GM12878 (cell line): Measurements from ENCODE around the gene CRYGS. TPM values are rescaled to one million over a fixed set of nuclear protein-coding genes. Genes with fewer than 3 reads are reported as not detected.

Source experiments
- BCLAF1 ChIP-seq: fragments of 450-650 bp; IDR thresholded peaks from 2 replicates; pipeline ENCODE4 v1.6.1; 2017; ENCODE audit warnings: antibody characterized with exemption, mild to moderate bottlenecking, moderate library complexity
- CEBPB ChIP-seq, 2 experiments: fragments of 150-350 bp in 1 of 2; IDR thresholded peaks; 2 replicates each; pipeline ENCODE4 v1.6.1; 2012 to 2014; ENCODE audit warnings: low read depth in 2 of 2, low read length in 2 of 2, borderline replicate concordance in 1 of 2, inconsistent platforms in 1 of 2
- CHD2 ChIP-seq: IDR thresholded peaks from 2 replicates; pipeline ENCODE4 v1.6.1; 2011; ENCODE audit warnings: low read depth, low read length, improper control_type of control experiment, borderline replicate concordance
- EED ChIP-seq: sonication (generic); IDR thresholded peaks from 2 replicates; pipeline ENCODE4 v1.6.1; 2016; ENCODE audit warnings: antibody characterized with exemption, low read depth
- EGR1 ChIP-seq, 2 experiments: IDR thresholded peaks; 1 replicate in 1 of 2; 2 replicates in 1 of 2; pipeline ENCODE4 v1.6.1; 2011 to 2012; ENCODE audit warnings: low read depth in 2 of 2, low read length in 2 of 2, borderline replicate concordance in 1 of 2, mild to moderate bottlenecking in 1 of 2, moderate library complexity in 1 of 2
- EP300 ChIP-seq, 2 experiments: fragments of 150-350 bp in 1 of 2; IDR thresholded peaks; 2 replicates each; pipeline ENCODE4 v1.6.1; 2011 to 2012; ENCODE audit warnings: low read depth in 2 of 2, low read length in 2 of 2, borderline replicate concordance in 1 of 2, improper control_type of control experiment in 1 of 2, inconsistent platforms in 1 of 2; ENCODE audit not compliant: control insufficient read depth in 1 of 2
- NFYA ChIP-seq: IDR thresholded peaks from 2 replicates; pipeline ENCODE4 v1.6.1; 2011; ENCODE audit warnings: low read depth, mild to moderate bottlenecking, low read length, improper control_type of control experiment, borderline replicate concordance
- PAX8 ChIP-seq: fragments of 450-650 bp; IDR thresholded peaks from 2 replicates; pipeline ENCODE4 v1.6.1; 2017; ENCODE audit warnings: mild to moderate bottlenecking, moderate library complexity
- PBX3 ChIP-seq: IDR thresholded peaks from 2 replicates; pipeline ENCODE4 v1.6.1; 2011; ENCODE audit warnings: mild to moderate bottlenecking, low read depth, low read length, moderate library complexity; ENCODE audit not compliant: insufficient replicate concordance
- POLR2AphosphoS2 ChIP-seq: IDR thresholded peaks from 2 replicates; pipeline ENCODE4 v1.6.1; 2011; ENCODE audit warnings: low read depth, mild to moderate bottlenecking, low read length, improper control_type of control experiment, moderate library complexity
- REST ChIP-seq: IDR thresholded peaks from 2 replicates; pipeline ENCODE4 v1.6.1; 2012; ENCODE audit warnings: mild to moderate bottlenecking, low read depth, low read length
- RUNX3 ChIP-seq: IDR thresholded peaks from 2 replicates; pipeline ENCODE4 v1.6.1; 2012; ENCODE audit warnings: low read length, inconsistent platforms
- SUZ12 ChIP-seq: fragments of 200-600 bp; sonication (generic); IDR thresholded peaks from one replicate; pipeline ENCODE4 v1.6.1; 2018; ENCODE audit warnings: antibody characterized with exemption, mild to moderate bottlenecking; ENCODE audit not compliant: unreplicated experiment
- TCF3 ChIP-seq: IDR thresholded peaks from 2 replicates; pipeline ENCODE4 v1.6.1; 2012; ENCODE audit warnings: low read depth, mild to moderate bottlenecking, low read length, borderline replicate concordance; ENCODE audit not compliant: insufficient read depth
- TCF7 ChIP-seq: IDR thresholded peaks from 2 replicates; pipeline ENCODE4 v1.6.1; 2014; ENCODE audit warnings: antibody characterized with exemption, borderline replicate concordance
- polyA plus RNA-seq, 11 experiments: library from polyadenylated mRNA; depleted of rRNA in 4 of 11; unstranded in 6 of 11; stranded (reverse) in 5 of 11; fragments of >200 nt; fragmentation: Nextera tagmentation in 4 of 11; fragmentation: Illumina TruSeq in 1 of 11; extraction: Ambion mirVana in 4 of 11; extraction: Trizol in 1 of 11; gene quantifications; 1 replicate in 1 of 11; 2 replicates in 10 of 11; pipeline versions ENCODE4 v1.2.1 to v1.2.3, GENCODE V29; 2011 to 2016; ENCODE audit warnings: inconsistent platforms in 2 of 11, missing spikeins in 2 of 11, low read depth in 1 of 11
- total RNA-seq, 4 experiments: library from RNA; depleted of rRNA in 3 of 4; stranded (reverse); fragments of >200 nt in 3 of 4; fragmentation: Illumina TruSeq in 1 of 4; extraction: Trizol in 1 of 4; gene quantifications; 2 replicates each; pipeline versions ENCODE4 v1.2.1 to v1.2.3, GENCODE V29; 2013 to 2021

The CRYGS gene
- total and polyA plus RNA-seq, 10 of the 15 experiments (the other 5 are each of a cell fraction or from before 2014, with no cell fraction given): 1.1 to 6.0 (median 2.5) TPM

- TF ChIP-seq PBX3 (peak; percentile 45), TCF3 (peak; percentile 64; the same call in 1 of the 2 replicates), EED (no peak), REST (peak; percentile 51; the same call in 1 of the 2 replicates), POLR2AphosphoS2 (peak; percentile 64; the same call in 1 of the 2 replicates), NFYA (peak; percentile 43), EP300 (IDR thresholded peaks at IDR 0.05; ENCODE audit: borderline replicate concordance in 1 of 2, control insufficient read depth in 1 of 2, low read depth in 2 of 2, low read length in 2 of 2) (no peak), CHD2 (peak; percentile 95), TCF7 (no peak), RUNX3 (peak; percentile 75), BCLAF1 (no peak), CEBPB (IDR thresholded peaks at IDR 0.05; ENCODE audit: borderline replicate concordance in 1 of 2, low read depth in 2 of 2, low read length in 2 of 2) (peak in 1 of 2 experiments; percentile 45; a peak in 1 of 4 replicates), EGR1 (IDR thresholded peaks at IDR 0.05; ENCODE audit: borderline replicate concordance in 1 of 2, low read depth in 2 of 2, low read length in 2 of 2) (no peak), PAX8 (no peak), SUZ12 (no peak)
- TF ChIP-seq, all 136 proteins: peak for 56
Measured at GRCh38 chr3:186570096-186570940, 26.1 kb upstream of the CRYGS start, which contains the start of gene DNAJB11 (continued).
